Thoracic aorta (tissue), 2 donors: Measurements from ENCODE around the gene SDK1. TPM values are rescaled to one million over a fixed set of nuclear protein-coding genes. Genes with fewer than 3 reads are reported as not detected.

Experiments used
- ATAC-seq: fragments of 150-250 bp; one replicate; pipeline ENCODE4 v1.8.0; 2017; ENCODE audit warnings: low read depth; ENCODE audit not compliant: insufficient number of reproducible peaks, low FRiP score
- DNase-seq: peaks from one replicate; pipeline ENCODE4 v3.0.0-alpha.2; 2020; ENCODE audit warnings: low spot score
- H3K27ac ChIP-seq, 2 donors: fragments of 200-600 bp; sonication (generic); 1 replicate in 1 of 2; 2 replicates in 1 of 2; pipeline ENCODE4 v1.5.1; 2016; ENCODE audit warnings: mild to moderate bottlenecking in 2 of 2, moderate library complexity in 2 of 2
- H3K27me3 ChIP-seq: fragments of 200-600 bp; sonication (generic); replicated peaks from 2 replicates; pipeline ENCODE4 v1.6.0; 2016; ENCODE audit warnings: mild to moderate bottlenecking; ENCODE audit not compliant: insufficient read depth
- H3K36me3 ChIP-seq: fragments of 200-600 bp; sonication (generic); one replicate; pipeline ENCODE4 v1.5.1; 2016
- H3K4me1 ChIP-seq, 2 donors: fragments of 200-600 bp; sonication (generic); 1 replicate in 1 of 2; 2 replicates in 1 of 2; pipeline versions ENCODE4 v1.5.1 to v1.6.0; 2016; ENCODE audit warnings: low read depth in 2 of 2, mild to moderate bottlenecking in 1 of 2; ENCODE audit not compliant: control insufficient read depth in 1 of 2
- H3K4me3 ChIP-seq: fragments of 200-600 bp; sonication (generic); 2 replicates; pipeline ENCODE4 v1.5.1; 2016; ENCODE audit warnings: mild to moderate bottlenecking
- H3K9me3 ChIP-seq: fragments of 200-600 bp; sonication (generic); 2 replicates; pipeline ENCODE4 v1.5.1; 2016
- CTCF ChIP-seq: fragments of 200-600 bp; sonication (generic); IDR thresholded peaks from one replicate; pipeline ENCODE4 v1.5.1; 2019; ENCODE audit warnings: antibody characterized with exemption
- total RNA-seq, 2 donors: library from RNA; depleted of rRNA; stranded (reverse); fragments of >200 nt; gene quantifications; one replicate each; pipeline versions ENCODE4 v1.1.0 to v1.2.3, GENCODE V29; 2016

Gene SDK1
- total RNA-seq, 2 donors from 2014 or later = 27.5 to 29.2 TPM

DNA sequence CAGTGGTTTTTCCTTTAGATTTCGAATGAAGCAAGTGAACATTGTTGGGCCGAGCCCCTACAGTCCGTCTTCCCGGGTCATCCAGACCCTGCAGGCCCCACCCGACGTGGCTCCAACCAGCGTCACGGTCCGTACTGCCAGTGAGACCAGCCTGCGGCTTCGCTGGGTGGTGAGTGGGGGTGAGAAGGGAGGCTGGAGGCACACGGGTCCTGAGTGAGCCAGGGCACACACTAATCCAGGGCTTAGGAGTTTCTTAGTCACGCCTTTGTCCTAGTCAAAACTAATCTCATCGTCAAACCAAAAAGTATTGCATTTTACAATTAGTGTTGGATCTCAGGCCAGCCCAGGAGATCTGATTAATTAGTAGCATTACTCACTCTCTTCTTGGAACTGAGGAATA lies 812.2 kb downstream of the SDK1 start:
- Histone ChIP-seq H3K27me3 (no peaks in the 10 kb centered on the region), H3K4me1 (no peaks in the 10 kb centered on the region), H3K4me3 (no peak overlapping the region), H3K27ac (no peak overlapping the region), H3K36me3 (peaks cover 5% of the 10 kb centered on the region), H3K9me3 (no peaks in the 10 kb centered on the region)
- TF ChIP-seq CTCF = no peak
- no peak for DNase-seq
- ATAC-seq = no peak

GRCh38 chr7:4113976-4114375 lies 812.9 kb downstream of the SDK1 start:
- Histone ChIP-seq H3K36me3 (peaks cover 5% of the 10 kb centered on the region), H3K4me1 (no peaks in the 10 kb centered on the region), H3K4me3 (no peak overlapping the region), H3K27ac (no peak overlapping the region), H3K27me3 (no peaks in the 10 kb centered on the region), H3K9me3 (no peaks in the 10 kb centered on the region)
- ATAC-seq = no peak
- no peak for TF ChIP-seq CTCF
- DNase-seq = no peak

DNA sequence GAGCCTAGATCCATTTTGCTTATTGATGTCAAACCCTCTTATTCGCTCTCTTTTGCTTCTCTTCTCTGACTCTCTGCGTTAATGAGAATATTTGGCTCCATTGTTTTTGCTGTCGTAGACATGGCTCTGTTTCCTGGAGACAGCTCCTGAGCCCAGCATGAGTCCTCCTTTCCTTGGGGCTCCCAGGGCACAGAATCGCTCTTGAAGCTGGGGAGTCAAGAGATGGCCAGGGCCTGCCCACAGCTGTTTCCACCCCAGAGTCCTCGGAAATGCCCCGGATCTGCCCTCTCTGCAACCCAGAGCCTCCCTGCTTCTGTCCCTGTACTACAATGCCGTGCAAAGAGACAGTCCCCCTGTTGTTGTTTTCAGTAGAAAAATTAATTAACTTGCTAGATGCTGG lies 814.4 kb downstream of the SDK1 start:
- Histone ChIP-seq H3K4me1 (no peaks in the 10 kb centered on the region), H3K4me3 (no peak overlapping the region), H3K27me3 (no peaks in the 10 kb centered on the region), H3K9me3 (peaks cover 11% of the 10 kb centered on the region), H3K36me3 (peaks cover 5% of the 10 kb centered on the region), H3K27ac (no peak overlapping the region)
- no peak for ATAC-seq
- TF ChIP-seq CTCF = no peak
- no peak for DNase-seq

GRCh38 chr7:4115941-4116610 lies 815.0 kb downstream of the SDK1 start:
- TF ChIP-seq CTCF = no peak
- Histone ChIP-seq H3K9me3 (peaks cover 13% of the 10 kb centered on the region), H3K36me3 (peaks cover 5% of the 10 kb centered on the region), H3K4me1 (no peaks in the 10 kb centered on the region), H3K27ac (no peak overlapping the region), H3K27me3 (no peaks in the 10 kb centered on the region), H3K4me3 (no peak overlapping the region)
- DNase-seq (no peak), ATAC-seq (no peak)

DNA sequence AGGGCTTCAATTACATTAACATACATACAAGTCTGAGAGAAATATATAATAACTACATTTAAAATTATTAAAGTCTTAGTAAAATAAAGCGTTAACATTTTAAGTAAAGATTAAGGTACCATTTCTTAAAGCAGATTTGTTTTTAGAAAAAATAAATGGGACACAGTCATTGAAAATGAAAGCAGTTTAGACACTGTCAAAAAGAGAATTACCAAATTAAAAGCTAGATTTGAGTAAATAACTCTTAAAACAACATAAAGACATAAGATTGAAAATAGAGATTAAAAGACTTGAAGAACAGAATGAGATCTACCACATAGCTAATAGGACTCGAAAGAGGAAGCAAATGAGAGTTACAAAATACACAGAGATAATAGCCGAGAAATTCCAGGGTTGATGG lies 818.8 kb downstream of the SDK1 start:
- Histone ChIP-seq H3K27me3 (no peaks in the 10 kb centered on the region), H3K27ac (no peak overlapping the region), H3K4me1 (no peaks in the 10 kb centered on the region), H3K36me3 (peaks cover 5% of the 10 kb centered on the region), H3K9me3 (peaks cover 13% of the 10 kb centered on the region), H3K4me3 (no peak overlapping the region)
- no peak for ATAC-seq
- no peak for DNase-seq
- TF ChIP-seq CTCF = no peak
